T-helper 1 cell treated with Interleukin-12 subunit alpha and Interleukin-12 subunit beta and Interleukin-4 antibody, amounts not matched to agents 30 μg/mL and 1 μg/mL, for 36 hours (primary cell): ENCODE measurements around the gene IFNA5.

Source experiments
- H3K27ac Mint-ChIP-seq: one replicate; pipeline ENCODE4 v1.8.0; 2021; ENCODE audit warnings: mild to moderate bottlenecking, mixed read lengths
- H3K27me3 Mint-ChIP-seq: one replicate; pipeline ENCODE4 v1.8.0; 2021; ENCODE audit warnings: low read depth, mixed read lengths
- H3K36me3 Mint-ChIP-seq: one replicate; pipeline ENCODE4 v1.8.0; 2021; ENCODE audit warnings: low read depth, mixed read lengths
- H3K4me1 Mint-ChIP-seq: one replicate; pipeline ENCODE4 v1.8.0; 2021; ENCODE audit warnings: low read depth, mixed read lengths
- H3K4me3 Mint-ChIP-seq: one replicate; pipeline ENCODE4 v1.8.0; 2021; ENCODE audit warnings: mild to moderate bottlenecking, moderate library complexity, mixed read lengths
- H3K9me3 Mint-ChIP-seq: one replicate; pipeline ENCODE4 v1.8.0; 2021; ENCODE audit warnings: mixed read lengths

The IFNA5 gene

GRCh38 chr9:21316860-21317259 lies 11.7 kb upstream of the IFNA5 start:
- H3K36me3 Mint-ChIP-seq = no peaks in the 10 kb centered on the region
- H3K27ac Mint-ChIP-seq = no peak overlapping the region
- peaks cover 4% of the 10 kb centered on the region for H3K4me1 Mint-ChIP-seq
- H3K9me3 Mint-ChIP-seq = no peaks in the 10 kb centered on the region
- H3K4me3 Mint-ChIP-seq = no peak overlapping the region
- H3K27me3 Mint-ChIP-seq = peaks cover 37% of the 10 kb centered on the region

- H3K27me3 Mint-ChIP-seq = peaks cover 37% of the 10 kb centered on the region
- H3K27ac Mint-ChIP-seq = no peak overlapping the region
- no peak overlapping the region for H3K4me3 Mint-ChIP-seq
- H3K36me3 Mint-ChIP-seq = no peaks in the 10 kb centered on the region
- H3K9me3 Mint-ChIP-seq = no peaks in the 10 kb centered on the region
- H3K4me1 Mint-ChIP-seq = peaks cover 4% of the 10 kb centered on the region
Observed at GRCh38 chr9:21316032-21316842, 11.1 kb upstream of the IFNA5 start.

- H3K36me3 Mint-ChIP-seq = no peaks in the 10 kb centered on the region
- no peak overlapping the region for H3K27ac Mint-ChIP-seq
- no peaks in the 10 kb centered on the region for H3K9me3 Mint-ChIP-seq
- H3K27me3 Mint-ChIP-seq = peaks cover 45% of the 10 kb centered on the region
- no peak overlapping the region for H3K4me3 Mint-ChIP-seq
- peaks cover 4% of the 10 kb centered on the region for H3K4me1 Mint-ChIP-seq
Observed at GRCh38 chr9:21314152-21314551, 9.0 kb upstream of the IFNA5 start.

GRCh38 chr9:21311889-21312288 lies 6.8 kb upstream of the IFNA5 start:
- Mint-ChIP-seq H3K9me3 (no peaks in the 10 kb centered on the region), H3K27ac (no peak overlapping the region), H3K27me3 (peaks cover 50% of the 10 kb centered on the region)

GRCh38 chr9:21295992-21296391 lies 9.1 kb downstream of the IFNA5 start:
- no peaks in the 10 kb centered on the region for H3K36me3 Mint-ChIP-seq
- H3K27me3 Mint-ChIP-seq = peaks cover 28% of the 10 kb centered on the region
- no peaks in the 10 kb centered on the region for H3K9me3 Mint-ChIP-seq
- no peak overlapping the region for H3K4me3 Mint-ChIP-seq
- H3K4me1 Mint-ChIP-seq = no peaks in the 10 kb centered on the region
- H3K27ac Mint-ChIP-seq = no peak overlapping the region

More at GRCh38 chr9:21311889-21312288, 6.8 kb upstream of the IFNA5 start:
- no peaks in the 10 kb centered on the region for H3K36me3 Mint-ChIP-seq
- H3K4me3 Mint-ChIP-seq = no peak overlapping the region
- no peaks in the 10 kb centered on the region for H3K4me1 Mint-ChIP-seq

- no peaks in the 10 kb centered on the region for H3K36me3 Mint-ChIP-seq
- H3K4me1 Mint-ChIP-seq = no peaks in the 10 kb centered on the region
- H3K9me3 Mint-ChIP-seq = no peaks in the 10 kb centered on the region
- H3K27ac Mint-ChIP-seq = no peak overlapping the region
- H3K27me3 Mint-ChIP-seq = peaks cover 24% of the 10 kb centered on the region
- no peak overlapping the region for H3K4me3 Mint-ChIP-seq
Observed at GRCh38 chr9:21294904-21295538, 10.1 kb downstream of the IFNA5 start.

- H3K4me1 Mint-ChIP-seq = no peaks in the 10 kb centered on the region
- peaks cover 24% of the 10 kb centered on the region for H3K27me3 Mint-ChIP-seq
- no peaks in the 10 kb centered on the region for H3K9me3 Mint-ChIP-seq
- H3K27ac Mint-ChIP-seq = no peak overlapping the region
- no peak overlapping the region for H3K4me3 Mint-ChIP-seq
- no peaks in the 10 kb centered on the region for H3K36me3 Mint-ChIP-seq
Observed at GRCh38 chr9:21294364-21294774, 10.7 kb downstream of the IFNA5 start.

- Mint-ChIP-seq H3K4me1 (no peaks in the 10 kb centered on the region), H3K27me3 (peaks cover 17% of the 10 kb centered on the region)
Observed at GRCh38 chr9:21289848-21290247, 15.3 kb downstream of the IFNA5 start.

GRCh38 chr9:21287280-21287679 lies 17.8 kb downstream of the IFNA5 start:
- no peak overlapping the region for H3K27ac Mint-ChIP-seq
- H3K9me3 Mint-ChIP-seq = no peaks in the 10 kb centered on the region
- H3K4me3 Mint-ChIP-seq = no peak overlapping the region
- peaks cover 14% of the 10 kb centered on the region for H3K27me3 Mint-ChIP-seq
- H3K36me3 Mint-ChIP-seq = no peaks in the 10 kb centered on the region
- H3K4me1 Mint-ChIP-seq = no peaks in the 10 kb centered on the region

More at GRCh38 chr9:21289848-21290247, 15.3 kb downstream of the IFNA5 start:
- no peak overlapping the region for H3K4me3 Mint-ChIP-seq
- H3K27ac Mint-ChIP-seq = no peak overlapping the region
- no peaks in the 10 kb centered on the region for H3K36me3 Mint-ChIP-seq
- H3K9me3 Mint-ChIP-seq = no peaks in the 10 kb centered on the region

- Mint-ChIP-seq H3K27me3 (peaks cover 14% of the 10 kb centered on the region), H3K27ac (no peak overlapping the region), H3K4me3 (no peak overlapping the region)
Observed at GRCh38 chr9:21286659-21287058, 18.5 kb downstream of the IFNA5 start.

GRCh38 chr9:21286099-21286498 lies 19.0 kb downstream of the IFNA5 start:
- Mint-ChIP-seq H3K4me3 (no peak overlapping the region), H3K4me1 (no peaks in the 10 kb centered on the region), H3K9me3 (no peaks in the 10 kb centered on the region), H3K36me3 (no peaks in the 10 kb centered on the region), H3K27ac (no peak overlapping the region), H3K27me3 (peaks cover 20% of the 10 kb centered on the region)

More at GRCh38 chr9:21286659-21287058, 18.5 kb downstream of the IFNA5 start:
- Mint-ChIP-seq H3K9me3 (no peaks in the 10 kb centered on the region), H3K4me1 (no peaks in the 10 kb centered on the region), H3K36me3 (no peaks in the 10 kb centered on the region)

- H3K36me3 Mint-ChIP-seq = no peaks in the 10 kb centered on the region
- no peak overlapping the region for H3K27ac Mint-ChIP-seq
- H3K4me3 Mint-ChIP-seq = no peak overlapping the region
- H3K4me1 Mint-ChIP-seq = no peaks in the 10 kb centered on the region
- peaks cover 12% of the 10 kb centered on the region for H3K27me3 Mint-ChIP-seq
- H3K9me3 Mint-ChIP-seq = no peaks in the 10 kb centered on the region
Observed at GRCh38 chr9:21281275-21281674, 23.8 kb downstream of the IFNA5 start.

GRCh38 chr9:21268347-21268657 lies 36.8 kb downstream of the IFNA5 start:
- no peak overlapping the region for H3K4me3 Mint-ChIP-seq
- peaks cover 42% of the 10 kb centered on the region for H3K27me3 Mint-ChIP-seq
- H3K9me3 Mint-ChIP-seq = no peaks in the 10 kb centered on the region
- no peak overlapping the region for H3K27ac Mint-ChIP-seq
- H3K36me3 Mint-ChIP-seq = no peaks in the 10 kb centered on the region
- no peaks in the 10 kb centered on the region for H3K4me1 Mint-ChIP-seq

- Mint-ChIP-seq H3K4me3 (no peak overlapping the region), H3K36me3 (no peaks in the 10 kb centered on the region), H3K27me3 (peaks cover 42% of the 10 kb centered on the region), H3K9me3 (no peaks in the 10 kb centered on the region), H3K27ac (no peak overlapping the region), H3K4me1 (no peaks in the 10 kb centered on the region)
Observed at GRCh38 chr9:21267485-21268346, 37.4 kb downstream of the IFNA5 start.
